HL-60 (cell line): ENCODE data around the gene SLC25A4.

Source experiments
- REST ChIP-seq: IDR thresholded peaks from 2 replicates; pipeline ENCODE4 v1.6.1; 2012; ENCODE audit warnings: low read depth; ENCODE audit not compliant: insufficient replicate concordance
- TF ChIP-seq, protein P1 (sequence below): IDR thresholded peaks from one replicate; pipeline ENCODE4 v1.5.1; 2011; ENCODE audit warnings: low read length, control low read depth, inconsistent platforms; ENCODE audit not compliant: insufficient read depth

DNA sequence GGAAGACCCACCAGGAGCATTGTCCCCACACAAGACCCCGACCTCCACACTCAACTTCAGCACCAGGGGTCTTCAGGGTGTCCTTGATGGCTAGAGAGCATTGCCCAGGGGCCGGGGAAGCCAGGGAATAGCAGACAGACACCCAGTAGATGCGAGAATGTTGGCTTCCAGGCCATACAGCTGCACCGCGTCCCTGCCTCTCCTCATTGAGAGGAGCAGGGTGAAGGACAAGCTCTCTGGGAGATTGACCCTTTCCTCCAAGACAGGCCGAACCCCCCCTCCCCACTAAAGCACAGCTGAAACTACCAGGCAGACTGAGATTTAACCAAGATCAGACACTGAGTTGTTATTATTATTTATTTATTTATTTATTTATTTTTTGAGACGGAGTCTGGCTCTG is 42.6 kb upstream of the SLC25A4 start:
- TF ChIP-seq, protein P1, sequence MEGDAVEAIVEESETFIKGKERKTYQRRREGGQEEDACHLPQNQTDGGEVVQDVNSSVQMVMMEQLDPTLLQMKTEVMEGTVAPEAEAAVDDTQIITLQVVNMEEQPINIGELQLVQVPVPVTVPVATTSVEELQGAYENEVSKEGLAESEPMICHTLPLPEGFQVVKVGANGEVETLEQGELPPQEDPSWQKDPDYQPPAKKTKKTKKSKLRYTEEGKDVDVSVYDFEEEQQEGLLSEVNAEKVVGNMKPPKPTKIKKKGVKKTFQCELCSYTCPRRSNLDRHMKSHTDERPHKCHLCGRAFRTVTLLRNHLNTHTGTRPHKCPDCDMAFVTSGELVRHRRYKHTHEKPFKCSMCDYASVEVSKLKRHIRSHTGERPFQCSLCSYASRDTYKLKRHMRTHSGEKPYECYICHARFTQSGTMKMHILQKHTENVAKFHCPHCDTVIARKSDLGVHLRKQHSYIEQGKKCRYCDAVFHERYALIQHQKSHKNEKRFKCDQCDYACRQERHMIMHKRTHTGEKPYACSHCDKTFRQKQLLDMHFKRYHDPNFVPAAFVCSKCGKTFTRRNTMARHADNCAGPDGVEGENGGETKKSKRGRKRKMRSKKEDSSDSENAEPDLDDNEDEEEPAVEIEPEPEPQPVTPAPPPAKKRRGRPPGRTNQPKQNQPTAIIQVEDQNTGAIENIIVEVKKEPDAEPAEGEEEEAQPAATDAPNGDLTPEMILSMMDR = no peak
- TF ChIP-seq REST = no peak
